ENCODE data around the gene TMC2. TPM values are rescaled to one million over a fixed set of nuclear protein-coding genes. Genes with fewer than 3 reads are reported as not detected.

Gene TMC2
- total and polyA plus RNA-seq, 4 donors: 0.06 to 0.31 (median 0.15) TPM; not detected in 1

DNA sequence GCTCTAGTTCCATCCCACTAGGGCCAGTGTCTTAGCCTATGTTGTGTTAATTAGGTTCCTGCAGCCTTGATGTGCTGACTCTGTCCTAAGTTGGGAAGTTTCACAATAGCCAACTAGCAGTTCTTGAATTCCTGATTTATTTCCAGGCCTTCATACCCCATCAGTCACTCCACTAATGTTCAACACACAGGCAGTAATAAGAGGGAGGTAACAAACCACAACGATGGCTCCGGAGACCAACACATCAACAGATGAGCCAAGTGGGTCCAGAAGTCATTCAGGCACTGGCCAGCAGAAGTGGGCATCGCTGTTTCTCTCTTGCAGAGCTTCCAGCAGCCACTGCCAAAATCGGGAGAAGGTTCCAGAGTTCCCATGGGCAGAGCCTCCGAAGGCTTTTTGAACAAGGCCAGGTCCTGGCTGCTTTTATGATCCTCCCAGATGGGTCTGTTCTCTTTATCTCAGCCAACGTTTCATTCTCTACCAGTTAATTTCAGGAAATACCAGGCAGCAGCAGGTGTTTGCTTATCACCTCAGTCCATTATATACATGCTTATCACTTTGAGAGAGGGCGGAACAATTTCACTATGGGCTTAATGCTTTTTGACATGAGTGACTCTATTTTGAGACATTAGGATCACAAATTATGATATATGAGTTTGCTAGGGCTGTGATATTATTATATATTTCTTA, 67.6 kb downstream of the TMC2 start:
- Histone ChIP-seq H3K36me3 (ENCODE audit: control insufficient read depth in 4 of 4, insufficient read depth in 4 of 4, low read length in 4 of 4) (no peaks in the 10 kb centered on the region), H3K9ac (ENCODE audit: insufficient read depth in 1 of 2, low read length in 2 of 2) (no peak overlapping the region), H3K27me3 (ENCODE audit: control insufficient read depth in 3 of 3, insufficient read depth in 3 of 3, low read length in 2 of 3) (no peaks in the 10 kb centered on the region), H3K4me3 (no peak overlapping the region), H3K27ac (ENCODE audit: low read depth in 1 of 2, low read length in 1 of 2) (no peak overlapping the region), H3K4me1 (ENCODE audit: control insufficient read depth in 5 of 5, insufficient read depth in 5 of 5, low read length in 5 of 5) (no peaks in the 10 kb centered on the region), H3K9me3 (ENCODE audit: control insufficient read depth in 4 of 4, insufficient read depth in 3 of 4, low read length in 3 of 4) (peaks cover 0 to 11% (median 1%) of the 10 kb centered on the region in 4 donors)
- TF ChIP-seq, protein P1, sequence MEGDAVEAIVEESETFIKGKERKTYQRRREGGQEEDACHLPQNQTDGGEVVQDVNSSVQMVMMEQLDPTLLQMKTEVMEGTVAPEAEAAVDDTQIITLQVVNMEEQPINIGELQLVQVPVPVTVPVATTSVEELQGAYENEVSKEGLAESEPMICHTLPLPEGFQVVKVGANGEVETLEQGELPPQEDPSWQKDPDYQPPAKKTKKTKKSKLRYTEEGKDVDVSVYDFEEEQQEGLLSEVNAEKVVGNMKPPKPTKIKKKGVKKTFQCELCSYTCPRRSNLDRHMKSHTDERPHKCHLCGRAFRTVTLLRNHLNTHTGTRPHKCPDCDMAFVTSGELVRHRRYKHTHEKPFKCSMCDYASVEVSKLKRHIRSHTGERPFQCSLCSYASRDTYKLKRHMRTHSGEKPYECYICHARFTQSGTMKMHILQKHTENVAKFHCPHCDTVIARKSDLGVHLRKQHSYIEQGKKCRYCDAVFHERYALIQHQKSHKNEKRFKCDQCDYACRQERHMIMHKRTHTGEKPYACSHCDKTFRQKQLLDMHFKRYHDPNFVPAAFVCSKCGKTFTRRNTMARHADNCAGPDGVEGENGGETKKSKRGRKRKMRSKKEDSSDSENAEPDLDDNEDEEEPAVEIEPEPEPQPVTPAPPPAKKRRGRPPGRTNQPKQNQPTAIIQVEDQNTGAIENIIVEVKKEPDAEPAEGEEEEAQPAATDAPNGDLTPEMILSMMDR (IDR thresholded peaks at IDR 0.05; ENCODE audit: control extremely low read depth, extremely low read depth): no peak
- no peak for ATAC-seq (ENCODE audit: insufficient read depth, low FRiP score)
- DNase-seq: no peak
- 71 to 78% methylated on average over 7 of the region's 7 CpGs for WGBS, 2 donors

DNA sequence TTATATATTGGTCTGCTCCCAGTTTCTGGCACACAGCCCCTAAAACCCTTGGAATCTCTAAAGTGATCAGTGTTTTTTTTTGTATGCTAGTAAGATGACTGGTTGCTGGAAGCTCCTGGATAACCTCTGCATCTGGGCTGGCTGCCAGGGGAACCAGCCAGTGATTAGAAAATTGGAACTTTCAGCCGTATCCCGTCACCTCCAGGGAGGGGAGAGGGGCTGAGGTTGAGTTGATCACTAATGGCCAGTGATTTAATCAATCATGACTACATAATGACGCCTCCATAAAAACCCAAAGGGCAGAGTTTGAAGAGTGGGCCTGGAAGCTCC, 68.1 kb downstream of the TMC2 start:
- H3K9me3 ChIP-seq (ENCODE audit: control insufficient read depth in 4 of 4, insufficient read depth in 3 of 4, low read length in 3 of 4): peaks cover 0 to 11% (median 2%) of the 10 kb centered on the region in 4 donors
- no peak overlapping the region for H3K9ac ChIP-seq (ENCODE audit: insufficient read depth in 1 of 2, low read length in 2 of 2)
- H3K27me3 ChIP-seq (ENCODE audit: control insufficient read depth in 3 of 3, insufficient read depth in 3 of 3, low read length in 2 of 3): no peaks in the 10 kb centered on the region
- no peak overlapping the region for H3K27ac ChIP-seq (ENCODE audit: low read depth in 1 of 2, low read length in 1 of 2)
- 61 to 77% methylated on average over 3 of the region's 3 CpGs for WGBS, 2 donors
- DNase-seq (no peak), ATAC-seq (ENCODE audit: insufficient read depth, low FRiP score) (no peak)
- H3K36me3 ChIP-seq (ENCODE audit: control insufficient read depth in 4 of 4, insufficient read depth in 4 of 4, low read length in 4 of 4): no peaks in the 10 kb centered on the region
- H3K4me1 ChIP-seq (ENCODE audit: control insufficient read depth in 5 of 5, insufficient read depth in 5 of 5, low read length in 5 of 5): no peaks in the 10 kb centered on the region
- TF ChIP-seq, protein P1 (IDR thresholded peaks at IDR 0.05; ENCODE audit: control extremely low read depth, extremely low read depth): no peak
- no peak overlapping the region for H3K4me3 ChIP-seq

DNA sequence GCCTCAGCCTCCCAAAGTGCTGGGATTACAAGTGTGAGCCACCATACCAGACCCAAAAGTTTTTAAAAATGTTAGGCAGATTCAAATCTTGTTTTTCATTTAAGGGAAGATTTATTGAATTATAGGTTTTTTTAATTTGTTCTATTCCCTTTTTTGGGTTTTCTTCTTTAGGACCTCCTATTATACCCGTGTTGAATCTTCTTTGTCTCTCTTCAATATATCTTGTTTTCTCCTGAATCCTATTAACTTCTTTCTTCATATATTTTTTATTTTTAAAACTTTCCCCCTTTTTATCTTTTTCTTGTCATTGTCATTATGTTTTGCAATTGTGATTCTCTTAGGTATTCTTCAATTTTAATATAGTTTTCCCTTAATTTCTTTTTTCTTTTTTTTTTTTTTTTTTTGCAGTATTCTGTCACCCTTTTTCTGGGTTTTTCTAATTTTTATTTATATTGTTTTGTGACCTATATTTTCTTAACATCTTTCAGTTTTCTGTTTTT, 70.2 kb downstream of the TMC2 start:
- TF ChIP-seq, protein P1 (IDR thresholded peaks at IDR 0.05; ENCODE audit: control extremely low read depth, extremely low read depth): no peak

More for the DNA sequence above, 70.2 kb downstream of the TMC2 start:
- ATAC-seq (ENCODE audit: insufficient read depth, low FRiP score) (no peak), DNase-seq (no peak)
- Histone ChIP-seq H3K27me3 (ENCODE audit: control insufficient read depth in 3 of 3, insufficient read depth in 3 of 3, low read length in 2 of 3) (no peaks in the 10 kb centered on the region), H3K27ac (ENCODE audit: low read depth in 1 of 2, low read length in 1 of 2) (no peak overlapping the region), H3K9ac (ENCODE audit: insufficient read depth in 1 of 2, low read length in 2 of 2) (no peak overlapping the region), H3K4me1 (ENCODE audit: control insufficient read depth in 5 of 5, insufficient read depth in 5 of 5, low read length in 5 of 5) (no peaks in the 10 kb centered on the region), H3K4me3 (no peak overlapping the region), H3K36me3 (ENCODE audit: control insufficient read depth in 4 of 4, insufficient read depth in 4 of 4, low read length in 4 of 4) (no peaks in the 10 kb centered on the region), H3K9me3 (ENCODE audit: control insufficient read depth in 4 of 4, insufficient read depth in 3 of 4, low read length in 3 of 4) (peaks cover 0 to 11% (median 2%) of the 10 kb centered on the region in 4 donors)
- 93 to 94% methylated on average over 1 of the region's 1 CpG for WGBS, 2 donors
